RCC 7860 (cell line): Measurements from ENCODE around the gene PTPRN2.

ENCODE experiments used
- DNase-seq: peaks from one replicate; pipeline ENCODE4 v3.0.0-alpha.2; 2015; ENCODE audit warnings: low spot score
- FAIRE-seq: peaks from 2 replicates; lab custom pipeline; 2012; peaks lifted over from hg19 to GRCh38; lab: Jason Lieb, UNC

PTPRN2 gene

GRCh38 chr7:158558816-158559215 lies 28.8 kb downstream of the PTPRN2 start:
- DNase-seq (no peak), FAIRE-seq (no peak)

GRCh38 chr7:158557441-158557755 lies 30.2 kb downstream of the PTPRN2 start:
- DNase-seq (no peak), FAIRE-seq (no peak)

GRCh38 chr7:158556721-158557440 lies 30.7 kb downstream of the PTPRN2 start:
- FAIRE-seq (no peak), DNase-seq (no peak)

GRCh38 chr7:158555034-158555520 lies 32.5 kb downstream of the PTPRN2 start:
- no peak for DNase-seq

GRCh38 chr7:158550886-158551452 lies 36.7 kb downstream of the PTPRN2 start:
- FAIRE-seq (no peak), DNase-seq (no peak)

More at GRCh38 chr7:158555034-158555520, 32.5 kb downstream of the PTPRN2 start:
- FAIRE-seq = no peak

- no peak for DNase-seq
- FAIRE-seq = no peak
Measured at GRCh38 chr7:158550394-158550700, 37.3 kb downstream of the PTPRN2 start.

- DNase-seq = no peak
Measured at GRCh38 chr7:158549616-158550393, 37.8 kb downstream of the PTPRN2 start.

GRCh38 chr7:158549176-158549615 lies 38.4 kb downstream of the PTPRN2 start:
- DNase-seq = no peak
- FAIRE-seq = no peak

More at GRCh38 chr7:158549616-158550393, 37.8 kb downstream of the PTPRN2 start:
- FAIRE-seq = no peak

GRCh38 chr7:158548726-158549125 lies 38.9 kb downstream of the PTPRN2 start:
- FAIRE-seq = no peak

GRCh38 chr7:158547817-158548216 lies 39.8 kb downstream of the PTPRN2 start:
- DNase-seq = no peak
- FAIRE-seq = no peak

More at GRCh38 chr7:158548726-158549125, 38.9 kb downstream of the PTPRN2 start:
- no peak for DNase-seq

- DNase-seq = no peak
- no peak for FAIRE-seq
Measured at GRCh38 chr7:158546626-158547025, 41.0 kb downstream of the PTPRN2 start.

GRCh38 chr7:158546214-158546613 lies 41.4 kb downstream of the PTPRN2 start:
- DNase-seq (no peak), FAIRE-seq (no peak)

- FAIRE-seq = no peak
- DNase-seq = no peak
Measured at GRCh38 chr7:158544708-158545107, 42.9 kb downstream of the PTPRN2 start.

- no peak for FAIRE-seq
Measured at GRCh38 chr7:158543840-158544239, 43.8 kb downstream of the PTPRN2 start.

GRCh38 chr7:158542651-158543566 lies 44.7 kb downstream of the PTPRN2 start:
- FAIRE-seq (no peak), DNase-seq (no peak)

More at GRCh38 chr7:158543840-158544239, 43.8 kb downstream of the PTPRN2 start:
- DNase-seq = no peak

- no peak for DNase-seq
- no peak for FAIRE-seq
Measured at GRCh38 chr7:158541346-158542010, 46.1 kb downstream of the PTPRN2 start.

GRCh38 chr7:158539711-158540146 lies 47.9 kb downstream of the PTPRN2 start:
- no peak for FAIRE-seq
- DNase-seq = no peak

GRCh38 chr7:158538156-158538946 lies 49.3 kb downstream of the PTPRN2 start:
- no peak for FAIRE-seq
- DNase-seq = no peak

GRCh38 chr7:158537516-158537882 lies 50.1 kb downstream of the PTPRN2 start:
- FAIRE-seq = no peak

More at GRCh38 chr7:158537516-158537882, 50.1 kb downstream of the PTPRN2 start:
- DNase-seq = no peak
